Upper lobe of right lung (tissue), 1 donor: ENCODE data around the gene TSPAN5. TPM values are rescaled to one million over a fixed set of nuclear protein-coding genes. Genes with fewer than 3 reads are reported as not detected.

Experiments used
- ATAC-seq: fragments of 200-7000 bp; cut with Tn5 transposase; one replicate; pipeline ENCODE4 v1.9.1; 2020; ENCODE audit warnings: mild to moderate bottlenecking, moderate library complexity
- DNase-seq: peaks from one replicate; pipeline ENCODE4 v3.0.0-alpha.2; 2020
- H3K27ac ChIP-seq: fragments of 200-600 bp; one replicate; pipeline ENCODE4 v1.8.0; 2022
- H3K27me3 ChIP-seq: fragments of 200-600 bp; one replicate; pipeline ENCODE4 v1.8.0; 2022; ENCODE audit warnings: mild to moderate bottlenecking
- H3K36me3 ChIP-seq: fragments of 200-600 bp; one replicate; pipeline ENCODE4 v1.8.0; 2022
- H3K4me1 ChIP-seq: fragments of 200-600 bp; one replicate; pipeline ENCODE4 v1.8.0; 2022
- H3K4me3 ChIP-seq: fragments of 200-600 bp; one replicate; pipeline ENCODE4 v1.8.0; 2022; ENCODE audit warnings: mild to moderate bottlenecking
- H3K9me3 ChIP-seq: fragments of 200-600 bp; one replicate; pipeline ENCODE4 v1.8.0; 2022
- intact Hi-C: fragments of 100-400 bp; cut with DNase I; formaldehyde crosslinking; loops from one replicate; pipeline ENCODE4 v1.11.0; 2022
- total RNA-seq: library from RNA; stranded (reverse); fragmentation: NEBNext Ultra II Directional; extraction: Animal tissue kit (Norgen Biotek cat#: 25700); gene quantifications from one replicate; pipeline ENCODE4 v1.2.1, GENCODE V29; 2021
- TF ChIP-seq, protein P1 (sequence below): fragments of 200-600 bp; IDR thresholded peaks from one replicate; pipeline ENCODE4 v1.8.0; 2022; ENCODE audit warnings: antibody characterized with exemption
- donor health status: DM: no; HTN: yes; CAD: no; lungs with severe emphysema.

The TSPAN5 gene
- total RNA-seq, 1 donor from 2014 or later, result 6.9 TPM

DNA sequence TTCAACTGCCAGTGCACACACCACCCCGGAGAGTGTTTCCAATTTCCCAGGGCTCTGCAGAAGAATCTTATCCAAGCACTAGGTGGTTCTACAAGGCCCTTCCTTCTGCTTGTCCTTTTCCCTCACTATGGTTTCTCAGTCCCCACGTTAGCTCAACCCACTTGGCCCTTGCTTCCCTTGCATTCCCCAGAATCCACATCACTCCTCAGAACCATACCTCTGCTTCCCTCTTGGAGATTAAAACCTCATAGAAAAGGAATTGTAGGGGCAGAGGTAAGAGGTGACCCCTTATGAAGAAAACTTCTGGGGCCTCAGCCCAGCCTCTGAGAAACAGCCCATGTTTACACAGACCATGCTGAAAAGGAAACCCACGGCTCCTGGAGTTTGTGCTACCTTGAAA is 42.4 kb downstream of the TSPAN5 start:
- Histone ChIP-seq H3K9me3 (no peaks in the 10 kb centered on the region), H3K36me3 (no peaks in the 10 kb centered on the region), H3K4me1 (no peaks in the 10 kb centered on the region), H3K27me3 (no peaks in the 10 kb centered on the region), H3K27ac (no peak overlapping the region), H3K4me3 (no peak overlapping the region)
- TF ChIP-seq, protein P1, sequence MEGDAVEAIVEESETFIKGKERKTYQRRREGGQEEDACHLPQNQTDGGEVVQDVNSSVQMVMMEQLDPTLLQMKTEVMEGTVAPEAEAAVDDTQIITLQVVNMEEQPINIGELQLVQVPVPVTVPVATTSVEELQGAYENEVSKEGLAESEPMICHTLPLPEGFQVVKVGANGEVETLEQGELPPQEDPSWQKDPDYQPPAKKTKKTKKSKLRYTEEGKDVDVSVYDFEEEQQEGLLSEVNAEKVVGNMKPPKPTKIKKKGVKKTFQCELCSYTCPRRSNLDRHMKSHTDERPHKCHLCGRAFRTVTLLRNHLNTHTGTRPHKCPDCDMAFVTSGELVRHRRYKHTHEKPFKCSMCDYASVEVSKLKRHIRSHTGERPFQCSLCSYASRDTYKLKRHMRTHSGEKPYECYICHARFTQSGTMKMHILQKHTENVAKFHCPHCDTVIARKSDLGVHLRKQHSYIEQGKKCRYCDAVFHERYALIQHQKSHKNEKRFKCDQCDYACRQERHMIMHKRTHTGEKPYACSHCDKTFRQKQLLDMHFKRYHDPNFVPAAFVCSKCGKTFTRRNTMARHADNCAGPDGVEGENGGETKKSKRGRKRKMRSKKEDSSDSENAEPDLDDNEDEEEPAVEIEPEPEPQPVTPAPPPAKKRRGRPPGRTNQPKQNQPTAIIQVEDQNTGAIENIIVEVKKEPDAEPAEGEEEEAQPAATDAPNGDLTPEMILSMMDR, result no peak
- intact Hi-C loops, result no loop called here
- no peak for ATAC-seq
- DNase-seq, result no peak

DNA sequence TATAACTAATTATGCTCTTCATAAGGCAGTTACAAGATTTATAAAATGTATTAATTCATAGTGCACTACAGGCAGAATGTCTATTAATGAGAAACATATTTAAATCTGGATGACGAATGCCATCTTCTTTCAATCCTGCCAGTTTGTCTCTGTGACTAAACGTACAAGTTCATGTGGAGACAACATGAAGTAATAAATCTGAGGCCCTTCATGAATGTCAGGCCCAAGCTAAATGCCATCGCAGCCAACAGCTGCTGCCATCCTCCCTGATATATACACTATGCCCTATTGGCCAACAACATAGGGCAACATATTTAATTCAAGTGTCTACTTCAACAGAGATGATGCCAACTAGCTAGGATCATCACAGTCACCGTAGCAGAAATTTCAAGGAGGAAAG is 43.7 kb downstream of the TSPAN5 start:
- TF ChIP-seq, protein P1, result no peak
- DNase-seq (no peak), ATAC-seq (no peak)
- intact Hi-C loops, result no loop called here
- H3K27ac ChIP-seq, result no peak overlapping the region
- no peaks in the 10 kb centered on the region for H3K9me3 ChIP-seq
- no peak overlapping the region for H3K4me3 ChIP-seq
- no peaks in the 10 kb centered on the region for H3K36me3 ChIP-seq
- H3K4me1 ChIP-seq, result no peaks in the 10 kb centered on the region
- H3K27me3 ChIP-seq, result no peaks in the 10 kb centered on the region

DNA sequence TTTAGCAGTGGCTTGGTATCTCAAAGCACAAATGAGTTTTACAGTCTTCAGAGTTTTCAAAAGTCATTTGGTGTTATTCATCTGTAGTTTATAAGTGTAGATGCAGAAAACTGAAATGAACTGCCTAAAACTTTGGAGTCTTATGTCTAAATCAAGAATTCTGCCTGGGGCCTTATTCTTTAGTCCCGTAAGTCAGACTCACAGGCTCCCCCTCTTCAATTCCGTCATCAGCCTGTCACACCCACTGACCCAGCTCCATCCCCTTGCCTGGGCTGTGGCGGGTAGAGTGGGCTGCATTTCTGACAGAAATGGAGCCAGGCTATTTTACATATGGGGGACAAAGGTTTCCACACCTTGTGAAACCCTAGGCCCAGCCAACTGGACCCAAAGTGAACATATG is 44.3 kb downstream of the TSPAN5 start:
- Histone ChIP-seq H3K9me3 (no peaks in the 10 kb centered on the region), H3K4me1 (no peaks in the 10 kb centered on the region), H3K36me3 (no peaks in the 10 kb centered on the region), H3K4me3 (no peak overlapping the region), H3K27me3 (no peaks in the 10 kb centered on the region), H3K27ac (no peak overlapping the region)
- ATAC-seq (no peak), DNase-seq (no peak)
- intact Hi-C loops, result no loop called here
- TF ChIP-seq, protein P1, result no peak

DNA sequence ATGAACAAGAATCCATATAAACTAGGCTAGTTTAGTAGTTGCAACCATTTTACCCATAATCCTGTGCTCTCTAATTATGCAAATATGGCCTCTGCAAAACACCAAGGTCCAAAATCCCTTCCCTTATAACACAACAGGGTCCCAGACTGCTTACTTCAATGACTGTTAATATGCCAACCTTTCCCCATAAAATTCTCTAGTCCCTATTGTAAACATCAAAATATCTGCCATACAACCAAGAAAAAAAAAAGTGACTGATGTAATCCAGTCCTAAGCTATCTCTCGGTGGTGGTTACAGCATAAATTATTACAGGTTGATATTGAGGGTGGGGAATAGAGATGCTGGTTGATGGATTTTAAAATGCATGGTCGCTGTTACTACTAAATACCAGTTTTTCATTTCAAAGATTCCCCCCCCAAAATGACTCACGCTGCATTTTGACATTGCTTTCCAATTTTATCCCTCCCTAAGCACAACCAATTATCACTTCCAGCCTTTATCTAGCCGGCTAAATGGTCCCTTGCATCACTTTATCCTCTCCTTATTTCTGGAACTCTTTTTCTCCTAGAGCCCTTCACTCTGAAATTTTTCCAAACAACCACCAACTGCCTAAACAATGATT is 44.8 kb downstream of the TSPAN5 start:
- DNase-seq (no peak), ATAC-seq (no peak)
- no peak overlapping the region for H3K27ac ChIP-seq
- intact Hi-C loops, result no loop called here
- H3K4me1 ChIP-seq, result no peaks in the 10 kb centered on the region
- no peaks in the 10 kb centered on the region for H3K9me3 ChIP-seq
- no peaks in the 10 kb centered on the region for H3K27me3 ChIP-seq
- TF ChIP-seq, protein P1, result no peak
- H3K36me3 ChIP-seq, result no peaks in the 10 kb centered on the region
- H3K4me3 ChIP-seq, result no peak overlapping the region

DNA sequence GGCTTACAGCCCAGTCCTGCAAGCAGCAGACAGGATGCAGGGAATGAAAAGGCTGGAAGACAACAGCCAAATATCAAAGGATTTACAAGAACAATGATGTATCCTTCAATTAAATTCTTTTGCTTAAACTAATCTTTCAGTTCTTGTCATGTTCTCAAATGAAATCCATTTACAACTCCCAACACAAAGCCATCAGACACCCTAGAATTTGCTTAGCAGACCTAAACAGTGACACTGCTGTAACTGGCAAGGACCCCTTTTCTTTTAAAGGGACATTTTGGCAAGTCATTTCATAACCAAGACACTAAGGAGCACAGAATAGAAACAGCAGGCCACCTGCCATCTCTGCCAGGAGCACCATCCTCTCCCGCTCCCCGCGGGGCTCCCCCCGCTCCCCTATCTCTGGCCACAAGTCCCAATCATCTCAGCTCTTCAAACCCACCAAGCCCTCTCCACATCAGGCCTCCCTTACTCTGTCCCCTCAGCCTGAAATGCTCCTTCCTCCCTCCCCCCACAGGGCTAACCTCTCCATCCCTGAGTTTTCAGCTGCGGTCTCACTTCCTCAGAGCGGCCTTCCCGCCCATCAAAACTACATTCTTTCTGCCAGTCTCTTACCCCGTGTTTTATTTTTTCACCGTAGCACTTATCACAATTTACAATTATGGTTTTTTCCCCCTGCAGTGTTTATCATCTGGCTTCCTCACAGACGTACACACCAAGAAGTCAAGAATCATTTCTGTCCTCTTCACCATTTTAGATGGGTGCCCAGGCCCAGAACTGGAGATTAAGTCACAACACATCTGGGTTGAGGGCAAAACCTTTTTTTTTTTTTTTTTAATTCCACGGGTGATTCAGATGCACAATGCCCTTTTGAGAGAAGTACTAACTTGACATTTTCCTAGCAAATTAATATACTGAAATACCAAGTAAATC is 45.8 kb downstream of the TSPAN5 start:
- DNase-seq (no peak), ATAC-seq (no peak)
- H3K9me3 ChIP-seq, result no peaks in the 10 kb centered on the region
- H3K4me1 ChIP-seq, result no peaks in the 10 kb centered on the region
- no peaks in the 10 kb centered on the region for H3K27me3 ChIP-seq
- intact Hi-C loops, result no loop called here
- TF ChIP-seq, protein P1, result no peak
- H3K27ac ChIP-seq, result no peak overlapping the region
- no peaks in the 10 kb centered on the region for H3K36me3 ChIP-seq
- H3K4me3 ChIP-seq, result no peak overlapping the region
